ENCODE results near the gene ALG6.
"Not testable (repeated sequence)": the region's sequence is repeated elsewhere in the genome, so short reads cannot be mapped to it uniquely, and the experiment has no call there.

ALG6 gene

GRCh38 chr1:63327417-63328054 is 39.9 kb upstream of the ALG6 start:
- intact Hi-C loops (cut with DNase I): no loop called here
- DNase-seq: peak in 2 of 10 donors; percentile 76 to 86

GRCh38 chr1:63328122-63328521 is 39.3 kb upstream of the ALG6 start:
- intact Hi-C loops (cut with DNase I): no loop called here
- DNase-seq: no peak

- no peak for DNase-seq
- intact Hi-C loops (cut with DNase I): no loop called here
Observed at GRCh38 chr1:63328781-63329180, 38.6 kb upstream of the ALG6 start.

- DNase-seq: peak in 1 of 10 donors; percentile 77
- intact Hi-C loops (cut with DNase I): no loop called here
Observed at GRCh38 chr1:63329621-63330330, 37.7 kb upstream of the ALG6 start.

- intact Hi-C loops (cut with DNase I): no loop called here
- peak in 2 of 10 donors; percentile 75 to 76 for DNase-seq
Observed at GRCh38 chr1:63330331-63330916, 37.0 kb upstream of the ALG6 start.

GRCh38 chr1:63342402-63342801 is 25.0 kb upstream of the ALG6 start:
- no peak for DNase-seq
- intact Hi-C loops (cut with DNase I): no loop called here

- no peak for DNase-seq
- intact Hi-C loops (cut with DNase I): no loop called here
Observed at GRCh38 chr1:63343922-63344321, 23.5 kb upstream of the ALG6 start.

GRCh38 chr1:63350320-63350719 is 17.1 kb upstream of the ALG6 start:
- DNase-seq: no peak
- intact Hi-C loops (cut with DNase I): no loop called here

- intact Hi-C loops (cut with DNase I): no loop called here
- no peak for DNase-seq
Observed at GRCh38 chr1:63352736-63353135, 14.7 kb upstream of the ALG6 start.

- DNase-seq; intact Hi-C loops (cut with DNase I): not testable (repeated sequence)
Observed at GRCh38 chr1:63356234-63356633, 11.2 kb upstream of the ALG6 start.

GRCh38 chr1:63359561-63359960 is 7.9 kb upstream of the ALG6 start:
- intact Hi-C loops (cut with DNase I): no loop called here
- no peak for DNase-seq

GRCh38 chr1:63362073-63362472 is 5.4 kb upstream of the ALG6 start:
- intact Hi-C loops (cut with DNase I): loop anchor here (10.0 kb wide), 1 partner anchor 927 kb away; the partner anchor contains the start of gene USP1
- no peak for DNase-seq

GRCh38 chr1:63362578-63362977 is 4.8 kb upstream of the ALG6 start:
- intact Hi-C loops (cut with DNase I): loop anchor here (10.0 kb wide), 1 partner anchor 928 kb away; the partner anchor contains the start of gene USP1
- DNase-seq: no peak

GRCh38 chr1:63363014-63363413 is 4.4 kb upstream of the ALG6 start:
- intact Hi-C loops (cut with DNase I): loop anchor here (10.0 kb wide), 1 partner anchor 928 kb away; the partner anchor contains the start of gene USP1
- DNase-seq: no peak

- intact Hi-C loops (cut with DNase I): loop anchor here (10.0 kb wide), 1 partner anchor 932 kb away; the partner anchor contains the start of gene USP1
Observed at GRCh38 chr1:63366908-63367214, 566 bp upstream of the ALG6 start.

GRCh38 chr1:63368131-63368530 is 704 bp downstream of the ALG6 start:
- DNase-seq: no peak

More at GRCh38 chr1:63366908-63367214, 566 bp upstream of the ALG6 start:
- no peak for DNase-seq

GRCh38 chr1:63379583-63379982 is 12.2 kb downstream of the ALG6 start:
- no peak for DNase-seq
- intact Hi-C loops (cut with DNase I): no loop called here

More at GRCh38 chr1:63368131-63368530, 704 bp downstream of the ALG6 start:
- intact Hi-C loops (cut with DNase I): loop anchor here (10.0 kb wide), 1 partner anchor 933 kb away; the partner anchor contains the start of gene USP1

- no peak for DNase-seq
- intact Hi-C loops (cut with DNase I): no loop called here
Observed at GRCh38 chr1:63381741-63382140, 14.3 kb downstream of the ALG6 start.

GRCh38 chr1:63401945-63402344 is 34.5 kb downstream of the ALG6 start:
- DNase-seq: no peak
- intact Hi-C loops (cut with DNase I): no loop called here

- intact Hi-C loops (cut with DNase I): no loop called here
Observed at GRCh38 chr1:63403386-63403785, 36.0 kb downstream of the ALG6 start.

GRCh38 chr1:63405021-63405420 is 37.6 kb downstream of the ALG6 start:
- intact Hi-C loops (cut with DNase I): no loop called here
- no peak for DNase-seq

More at GRCh38 chr1:63403386-63403785, 36.0 kb downstream of the ALG6 start:
- DNase-seq: no peak

GRCh38 chr1:63405987-63406386 is 38.6 kb downstream of the ALG6 start:
- no peak for DNase-seq
- intact Hi-C loops (cut with DNase I): no loop called here

Data from posterior cingulate gyrus (tissue), 11 donors.